K562 (cell line): ENCODE results near the gene TMEM144. TPM values are rescaled to one million over a fixed set of nuclear protein-coding genes. Genes with fewer than 3 reads are reported as not detected.
A peak's percentile ranks its signal among the peaks of the same experiment; 100 is the strongest.

Source experiments
- ATAC-seq: fragments of 200-7000 bp; cut with Tn5 transposase; 3 replicates; pipeline ENCODE4 v1.9.1; 2020; ENCODE audit warnings: moderate library complexity
- BruUV-seq: library from RNA; stranded (reverse); fragments of 400-500 nt; replicated peaks from 2 replicates; lab custom pipeline; 2021; lab: Mats Ljungman, UMichigan
- CTCF ChIA-PET: fragments of 300-600 bp; formaldehyde crosslinking; extraction: SDS; loops from one replicate; lab custom pipeline; 2021; ENCODE audit warnings: low intra/inter-chr PET ratio; lab: Yijun Ruan, JAX
- POLR2A ChIA-PET: fragments of 300-600, 350-650 bp; sonication (Branson Sonifier 250); formaldehyde crosslinking; extraction: SDS; loops from one replicate; lab custom pipeline; 2021; ENCODE audit warnings: antibody characterized with exemption, inconsistent platforms; lab: Yijun Ruan, JAX
- DNase-seq, 4 experiments: peaks; one replicate each; pipeline versions ENCODE4 v3.0.0 to v3.0.0-alpha.2; 2011 to 2018; ENCODE audit warnings: low spot score in 3 of 4, mixed read lengths in 3 of 4; ENCODE audit errors: extremely low read depth in 1 of 4
- FAIRE-seq: peaks from 2 replicates; lab custom pipeline; 2011; peaks lifted over from hg19 to GRCh38; lab: Jason Lieb, UNC
- H2AFZ ChIP-seq: 2 replicates; pipeline ENCODE4 v1.6.0; 2011; ENCODE audit warnings: low read depth, low read length, control low read depth, inconsistent platforms
- H3K27ac ChIP-seq: fragments of 200-600 bp; 3 replicates; pipeline ENCODE4 v1.8.0; 2011; ENCODE audit warnings: low read depth, mild to moderate bottlenecking, control low read depth, inconsistent platforms, low read length, moderate library complexity, mixed read lengths; ENCODE audit errors: extremely low read depth
- H3K27me3 ChIP-seq, 2 experiments: fragments of 300-600 bp in 1 of 2; 2 replicates in 1 of 2; 3 replicates in 1 of 2; pipeline versions ENCODE4 v1.6.0 to v1.8.0; 2011; ENCODE audit warnings: inconsistent platforms in 2 of 2, low read length in 2 of 2, mild to moderate bottlenecking in 1 of 2, mixed read lengths in 1 of 2, moderate library complexity in 1 of 2; ENCODE audit not compliant: control insufficient read depth in 2 of 2, insufficient read depth in 2 of 2
- H3K36me3 ChIP-seq: fragments of 300-600 bp; 3 replicates; pipeline ENCODE4 v1.8.0; 2011; ENCODE audit warnings: mild to moderate bottlenecking, low read length, inconsistent platforms; ENCODE audit not compliant: control insufficient read depth, insufficient read depth
- H3K4me1 ChIP-seq, 2 experiments: fragments of 200-600 bp in 1 of 2; replicated peaks in 1 of 2; 2 replicates in 1 of 2; 3 replicates in 1 of 2; pipeline versions ENCODE4 v1.5.1 to v1.8.0; 2011; ENCODE audit warnings: inconsistent platforms in 2 of 2, low read length in 2 of 2, mild to moderate bottlenecking in 1 of 2, mixed read lengths in 1 of 2, moderate library complexity in 1 of 2; ENCODE audit not compliant: control insufficient read depth in 2 of 2, insufficient read depth in 2 of 2
- H3K4me2 ChIP-seq: 2 replicates; pipeline ENCODE4 v1.6.1; 2011; ENCODE audit warnings: low read length, control low read depth, inconsistent platforms, mixed read lengths; ENCODE audit not compliant: insufficient read depth
- H3K4me3 ChIP-seq: fragments of 200-600 bp; sonication (generic), shearing (Covaris generic); 2 replicates; pipeline ENCODE4 v1.5.1; 2016; ENCODE audit warnings: control low read depth, inconsistent platforms
- H3K79me2 ChIP-seq: fragments of 200-600 bp; 3 replicates; pipeline ENCODE4 v1.8.0; 2011; ENCODE audit warnings: low read length, inconsistent platforms; ENCODE audit not compliant: control insufficient read depth, insufficient read depth
- H3K9ac ChIP-seq, 2 experiments: 2 replicates each; pipeline versions ENCODE4 v1.6.0 to v1.6.1; 2011; ENCODE audit warnings: low read depth in 2 of 2, low read length in 2 of 2, control low read depth in 1 of 2, inconsistent platforms in 1 of 2, mild to moderate bottlenecking in 1 of 2, mixed read lengths in 1 of 2; ENCODE audit not compliant: insufficient read depth in 1 of 2
- H3K9me1 ChIP-seq: one replicate; pipeline ENCODE4 v1.6.0; 2011; ENCODE audit warnings: inconsistent platforms, mild to moderate bottlenecking, low read length, moderate library complexity; ENCODE audit not compliant: control insufficient read depth, insufficient read depth
- H3K9me3 ChIP-seq: replicated peaks from 2 replicates; pipeline ENCODE4 v1.5.1; 2011; ENCODE audit warnings: low read depth, low read length, inconsistent platforms; ENCODE audit not compliant: control insufficient read depth, insufficient read depth
- H4K20me1 ChIP-seq: replicated peaks from 2 replicates; pipeline ENCODE4 v1.6.1; 2011; ENCODE audit warnings: low read length, inconsistent platforms, mixed read lengths; ENCODE audit not compliant: control insufficient read depth, insufficient read depth
- KDM1A ChIP-seq, 2 experiments: fragments of 450-650 bp; IDR thresholded peaks; 2 replicates each; pipeline ENCODE4 v1.6.1; 2016; ENCODE audit warnings: mild to moderate bottlenecking in 2 of 2
- RAD51 ChIP-seq: fragments of 450-650 bp; IDR thresholded peaks from 2 replicates; pipeline ENCODE4 v1.7.1; 2016; ENCODE audit warnings: low read depth, mild to moderate bottlenecking, borderline replicate concordance
- ZBTB11 ChIP-seq, 3 experiments: fragments of 200-800 bp in 1 of 3; fragments of 250-450 bp in 1 of 3; fragments of 450-650 bp in 1 of 3; sonication (Bioruptor Pico) in 1 of 3; sonication (Bioruptor generic) in 1 of 3; formaldehyde crosslinking in 1 of 3; IDR thresholded peaks; 2 replicates each; pipeline versions ENCODE4 v1.6.1 to v1.8.0; 2016 to 2022; ENCODE audit warnings: mild to moderate bottlenecking in 2 of 3, missing genetic modification characterization in 2 of 3, missing compliant biosample characterization in 1 of 3, moderate library complexity in 1 of 3
- WGBS: fragments of 100-300 bp; shearing (Covaris generic); methylation state at CpG from one replicate; pipeline ENCODE4 v1.1.6; 2016; ENCODE audit warnings: low coverage, mixed read lengths; ENCODE audit not compliant: insufficient coverage; ENCODE audit errors: missing lambda C conversion rate; 5-methylcytosine and 5-hydroxymethylcytosine counted together
- in situ Hi-C: fragments of 300-500 bp; cut with MboI; formaldehyde crosslinking; loops from 4 replicates; pipeline ENCODE4 v1.15.0; 2018; ENCODE audit warnings: inconsistent platforms, mixed read lengths
- intact Hi-C: fragments of 100-400 bp; cut with micrococcal nuclease; formaldehyde crosslinking; loops from 2 replicates; pipeline ENCODE4 v1.14.2; 2022
- polyA plus RNA-seq, 8 experiments: library from polyadenylated mRNA; depleted of rRNA in 4 of 8; stranded (reverse) in 5 of 8; unstranded in 3 of 8; fragments of >200 nt; fragmentation: Nextera tagmentation in 2 of 8; fragmentation: Illumina TruSeq in 1 of 8; extraction: Ambion mirVana in 2 of 8; extraction: Trizol in 1 of 8; gene quantifications; 2 replicates each; pipeline versions ENCODE4 v1.2.1 to v1.2.3, GENCODE V29; 2011 to 2014; ENCODE audit warnings: inconsistent platforms in 1 of 8, missing spikeins in 1 of 8
- total RNA-seq, 7 experiments: library from RNA; depleted of rRNA in 6 of 7; stranded (reverse); fragments of >200 nt in 6 of 7; fragmentation: Illumina TruSeq in 2 of 7; extraction: Trizol in 2 of 7; gene quantifications; 2 replicates each; pipeline versions ENCODE4 v1.2.1 to v1.2.3, GENCODE V29; 2011 to 2021; ENCODE audit warnings: low replicate concordance in 1 of 7
- TF ChIP-seq, protein P1 (sequence below): fragments of 450-650 bp; formaldehyde crosslinking; IDR thresholded peaks from 2 replicates; pipeline ENCODE4 v1.4.0; 2020; ENCODE audit warnings: mild to moderate bottlenecking, mixed read lengths
- TF ChIP-seq, protein P2 (sequence below): fragments of 250-450 bp; sonication (Bioruptor Pico); IDR thresholded peaks from 2 replicates; pipeline ENCODE4 v1.5.0; 2021; ENCODE audit warnings: mild to moderate bottlenecking, borderline replicate concordance
- TF ChIP-seq, protein P3 (sequence below): fragments of 450-650 bp; IDR thresholded peaks from 2 replicates; pipeline ENCODE4 v1.6.1; 2017; ENCODE audit warnings: mild to moderate bottlenecking, moderate library complexity

The TMEM144 gene
- total and polyA plus RNA-seq, 9 of the 15 experiments (the other 6 are each of a cell fraction or from before 2014, with no cell fraction given), result 4.0 to 12.0 (median 6.1) TPM

GRCh38 chr4:158186815-158187214 is 23.5 kb upstream of the TMEM144 start:
- no peak overlapping the region for H3K9ac ChIP-seq
- H4K20me1 ChIP-seq, result no peaks in the 10 kb centered on the region
- no peak overlapping the region for H3K4me2 ChIP-seq
- no peak overlapping the region for H3K4me3 ChIP-seq
- FAIRE-seq, result no peak
- no peak overlapping the region for H2AFZ ChIP-seq
- no peaks in the 10 kb centered on the region for H3K9me1 ChIP-seq
- TF ChIP-seq RAD51 (0 out of 2 replicates have a peak, but pooled peaks have one; percentile 19), ZBTB11 (CRISPR knock-in tag; IDR thresholded peaks at IDR 0.05) (no peak), KDM1A (IDR thresholded peaks at IDR 0.05) (no peak)
- TF ChIP-seq, protein P1, sequence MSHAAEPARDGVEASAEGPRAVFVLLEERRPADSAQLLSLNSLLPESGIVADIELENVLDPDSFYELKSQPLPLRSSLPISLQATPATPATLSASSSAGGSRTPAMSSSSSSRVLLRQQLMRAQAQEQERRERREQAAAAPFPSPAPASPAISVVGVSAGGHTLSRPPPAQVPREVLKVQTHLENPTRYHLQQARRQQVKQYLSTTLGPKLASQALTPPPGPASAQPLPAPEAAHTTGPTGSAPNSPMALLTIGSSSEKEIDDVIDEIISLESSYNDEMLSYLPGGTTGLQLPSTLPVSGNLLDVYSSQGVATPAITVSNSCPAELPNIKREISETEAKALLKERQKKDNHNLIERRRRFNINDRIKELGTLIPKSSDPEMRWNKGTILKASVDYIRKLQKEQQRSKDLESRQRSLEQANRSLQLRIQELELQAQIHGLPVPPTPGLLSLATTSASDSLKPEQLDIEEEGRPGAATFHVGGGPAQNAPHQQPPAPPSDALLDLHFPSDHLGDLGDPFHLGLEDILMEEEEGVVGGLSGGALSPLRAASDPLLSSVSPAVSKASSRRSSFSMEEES, result peak; percentile 83
- TF ChIP-seq, protein P2, sequence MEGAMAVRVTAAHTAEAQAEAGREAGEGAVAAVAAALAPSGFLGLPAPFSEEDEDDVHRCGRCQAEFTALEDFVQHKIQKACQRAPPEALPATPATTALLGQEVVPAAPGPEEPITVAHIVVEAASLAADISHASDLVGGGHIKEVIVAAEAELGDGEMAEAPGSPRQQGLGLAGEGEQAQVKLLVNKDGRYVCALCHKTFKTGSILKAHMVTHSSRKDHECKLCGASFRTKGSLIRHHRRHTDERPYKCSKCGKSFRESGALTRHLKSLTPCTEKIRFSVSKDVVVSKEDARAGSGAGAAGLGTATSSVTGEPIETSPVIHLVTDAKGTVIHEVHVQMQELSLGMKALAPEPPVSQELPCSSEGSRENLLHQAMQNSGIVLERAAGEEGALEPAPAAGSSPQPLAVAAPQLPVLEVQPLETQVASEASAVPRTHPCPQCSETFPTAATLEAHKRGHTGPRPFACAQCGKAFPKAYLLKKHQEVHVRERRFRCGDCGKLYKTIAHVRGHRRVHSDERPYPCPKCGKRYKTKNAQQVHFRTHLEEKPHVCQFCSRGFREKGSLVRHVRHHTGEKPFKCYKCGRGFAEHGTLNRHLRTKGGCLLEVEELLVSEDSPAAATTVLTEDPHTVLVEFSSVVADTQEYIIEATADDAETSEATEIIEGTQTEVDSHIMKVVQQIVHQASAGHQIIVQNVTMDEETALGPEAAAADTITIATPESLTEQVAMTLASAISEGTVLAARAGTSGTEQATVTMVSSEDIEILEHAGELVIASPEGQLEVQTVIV (CRISPR knock-in tag), result no peak
- TF ChIP-seq, protein P3, sequence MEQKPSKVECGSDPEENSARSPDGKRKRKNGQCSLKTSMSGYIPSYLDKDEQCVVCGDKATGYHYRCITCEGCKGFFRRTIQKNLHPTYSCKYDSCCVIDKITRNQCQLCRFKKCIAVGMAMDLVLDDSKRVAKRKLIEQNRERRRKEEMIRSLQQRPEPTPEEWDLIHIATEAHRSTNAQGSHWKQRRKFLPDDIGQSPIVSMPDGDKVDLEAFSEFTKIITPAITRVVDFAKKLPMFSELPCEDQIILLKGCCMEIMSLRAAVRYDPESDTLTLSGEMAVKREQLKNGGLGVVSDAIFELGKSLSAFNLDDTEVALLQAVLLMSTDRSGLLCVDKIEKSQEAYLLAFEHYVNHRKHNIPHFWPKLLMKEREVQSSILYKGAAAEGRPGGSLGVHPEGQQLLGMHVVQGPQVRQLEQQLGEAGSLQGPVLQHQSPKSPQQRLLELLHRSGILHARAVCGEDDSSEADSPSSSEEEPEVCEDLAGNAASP, result no peak
- in situ Hi-C loops, result no loop called here
- peaks cover 4% of the 10 kb centered on the region; the same call in 1 of the 2 replicates for H3K9me3 ChIP-seq
- no peaks in the 10 kb centered on the region for H3K27me3 ChIP-seq
- intact Hi-C loops, result no loop called here
- POLR2A ChIA-PET, result interaction anchor here (0.5 kb wide), 1 partner anchor 13 kb away, joined by 3 read pairs; no protein-coding TSS in a partner anchor
- no TSS peak for BruUV-seq
- no peaks in the 10 kb centered on the region for H3K36me3 ChIP-seq
- CTCF ChIA-PET, result no interaction called here
- no peaks in the 10 kb centered on the region for H3K79me2 ChIP-seq
- WGBS, result 0% methylated on average over 2 of the region's 2 CpGs
- H3K4me1 ChIP-seq, result peaks cover 0 to 4% of the 10 kb centered on the region in 2 experiments; a peak in 3 of 5 replicates
- ATAC-seq, result no peak
- no peak overlapping the region for H3K27ac ChIP-seq
- DNase-seq, result no peak
